Middle frontal gyrus (tissue), 1 donor: Measurements from ENCODE around the gene TPD52L2.
A peak's percentile ranks its signal among the peaks of the same experiment; 100 is the strongest.
"Not testable (repeated sequence)": the region's sequence is repeated elsewhere in the genome, so short reads cannot be mapped to it uniquely, and the experiment has no call there.

Source experiments
- DNase-seq: peaks from one replicate; pipeline ENCODE4 v3.0.0-alpha.2; 2015; ENCODE audit warnings: low spot score; ENCODE audit errors: extremely low spot score

TPD52L2 gene

GRCh38 chr20:63855363-63856097 is 9.5 kb upstream of the TPD52L2 start:
- DNase-seq: no peak

GRCh38 chr20:63856098-63856511 is 9.0 kb upstream of the TPD52L2 start:
- DNase-seq: no peak

GRCh38 chr20:63857764-63858392 is 7.2 kb upstream of the TPD52L2 start:
- DNase-seq: no peak

- no peak for DNase-seq
These were observed 6.5 kb upstream of the TPD52L2 start for GRCh38 chr20:63858393-63859165.

GRCh38 chr20:63859166-63859699 is 5.8 kb upstream of the TPD52L2 start:
- DNase-seq: no peak

GRCh38 chr20:63860325-63861051 is 4.6 kb upstream of the TPD52L2 start:
- DNase-seq: no peak

GRCh38 chr20:63861365-63861934 is 3.6 kb upstream of the TPD52L2 start, which contains the start of gene ABHD16B:
Gene ABHD16B (plus strand): TSS chr20:63861498. CDS start chr20:63861541, 43 bp downstream.
- DNase-seq: no peak

- no peak for DNase-seq
These were observed 2.8 kb upstream of the TPD52L2 start for GRCh38 chr20:63861981-63862901.

GRCh38 chr20:63863021-63863797 is 1.9 kb upstream of the TPD52L2 start:
- DNase-seq: no peak

GRCh38 chr20:63863798-63864544 is 1.1 kb upstream of the TPD52L2 start:
- peak; percentile 67 for DNase-seq

- DNase-seq: no peak
These were observed 509 bp upstream of the TPD52L2 start for GRCh38 chr20:63864545-63864977.

GRCh38 chr20:63867042-63867441 is 2.0 kb downstream of the TPD52L2 start:
- not testable (repeated sequence) for DNase-seq

GRCh38 chr20:63868264-63868663 is 3.2 kb downstream of the TPD52L2 start:
- no peak for DNase-seq

GRCh38 chr20:63873477-63873971 is 8.5 kb downstream of the TPD52L2 start:
- DNase-seq: no peak

GRCh38 chr20:63874241-63874640 is 9.2 kb downstream of the TPD52L2 start:
- not testable (repeated sequence) for DNase-seq

GRCh38 chr20:63876489-63877036 is 11.5 kb downstream of the TPD52L2 start:
- DNase-seq: no peak

GRCh38 chr20:63877755-63878470 is 12.8 kb downstream of the TPD52L2 start:
- DNase-seq: no peak
